PC-3 (cell line): Measurements from ENCODE around the gene PARD6B. TPM values are rescaled to one million over a fixed set of nuclear protein-coding genes. Genes with fewer than 3 reads are reported as not detected.
"Not testable (repeated sequence)": the region's sequence is repeated elsewhere in the genome, so short reads cannot be mapped to it uniquely, and the experiment has no call there.

Source experiments
- ATAC-seq: fragments of 200-7000 bp; cut with Tn5 transposase; 2 replicates; pipeline ENCODE4 v1.9.1; 2020; ENCODE audit warnings: mild to moderate bottlenecking, moderate library complexity
- BruUV-seq: library from RNA; stranded (reverse); fragments of 400-500 nt; replicated peaks from 2 replicates; lab custom pipeline; 2021; lab: Mats Ljungman, UMichigan
- CTCF ChIA-PET: fragments of 300-600 bp; sonication (Branson Sonifier 250); formaldehyde crosslinking; loops from one replicate; lab custom pipeline; 2022; ENCODE audit warnings: antibody characterized with exemption; lab: Charles Lee
- POLR2A ChIA-PET: fragments of 300-600 bp; sonication (Branson Sonifier 250); formaldehyde crosslinking; loops from one replicate; lab custom pipeline; 2022; ENCODE audit warnings: antibody characterized with exemption; ENCODE audit not compliant: unreplicated experiment; lab: Charles Lee
- DNase-seq: peaks from one replicate; pipeline ENCODE4 v3.0.0-alpha.2; 2015
- H2AFZ ChIP-seq: fragments of 300-600 bp; sonication (generic); 2 replicates; pipeline ENCODE4 v1.6.0; 2016; ENCODE audit warnings: antibody characterized with exemption, low read length
- H3F3A ChIP-seq: fragments of 300-600 bp; sonication (generic); one replicate; pipeline ENCODE4 v1.6.0; 2017; ENCODE audit warnings: antibody characterized with exemption, low read length, control low read depth, mild to moderate bottlenecking; ENCODE audit not compliant: unreplicated experiment
- H3K27ac ChIP-seq: fragments of 300-600 bp; sonication (generic); 2 replicates; pipeline ENCODE4 v1.5.1; 2016; ENCODE audit warnings: mild to moderate bottlenecking, low read length
- H3K27me3 ChIP-seq: fragments of 300-600 bp; sonication (generic); 2 replicates; pipeline ENCODE4 v1.6.1; 2016; ENCODE audit warnings: low read length, mixed read lengths
- H3K36me3 ChIP-seq: fragments of 300-600 bp; sonication (generic); 2 replicates; pipeline ENCODE4 v1.6.1; 2016; ENCODE audit warnings: low read depth, mixed run types, low read length, mixed read lengths
- H3K4me1 ChIP-seq: fragments of 300-600 bp; sonication (generic); 2 replicates; pipeline ENCODE4 v1.5.1; 2016; ENCODE audit warnings: low read length; ENCODE audit not compliant: insufficient read depth
- H3K4me2 ChIP-seq: fragments of 300-600 bp; sonication (generic); 2 replicates; pipeline ENCODE4 v1.6.0; 2016; ENCODE audit warnings: low read length
- H3K4me3 ChIP-seq: fragments of 300-600 bp; sonication (generic); 2 replicates; pipeline ENCODE4 v1.5.1; 2016; ENCODE audit warnings: mild to moderate bottlenecking, low read length, mixed read lengths
- H3K79me2 ChIP-seq: fragments of 300-600 bp; sonication (generic); 2 replicates; pipeline ENCODE4 v1.6.1; 2017; ENCODE audit warnings: low read length, mixed read lengths
- H3K9ac ChIP-seq: fragments of 300-600 bp; sonication (generic); 2 replicates; pipeline ENCODE4 v1.6.0; 2016; ENCODE audit warnings: mild to moderate bottlenecking, low read length
- H3K9me2 ChIP-seq: fragments of 300-600 bp; sonication (generic); replicated peaks from 2 replicates; pipeline ENCODE4 v1.6.1; 2016; ENCODE audit warnings: mixed run types, low read length, mixed read lengths
- H3K9me3 ChIP-seq: fragments of 300-600 bp; sonication (generic); 2 replicates; pipeline ENCODE4 v1.6.1; 2016; ENCODE audit warnings: low read length, mixed read lengths
- H4K20me1 ChIP-seq: fragments of 300-600 bp; sonication (generic); 2 replicates; pipeline ENCODE4 v1.6.1; 2016; ENCODE audit warnings: low read length, mixed read lengths
- EZH2 ChIP-seq: fragments of 300-600 bp; sonication (generic); IDR thresholded peaks from one replicate; pipeline ENCODE4 v1.6.1; 2017; ENCODE audit warnings: antibody characterized with exemption, mild to moderate bottlenecking, low read length; ENCODE audit not compliant: unreplicated experiment
- EZH2phosphoT487 ChIP-seq: fragments of 300-600 bp; sonication (generic); IDR thresholded peaks from 2 replicates; pipeline ENCODE4 v1.6.1; 2018; ENCODE audit warnings: mild to moderate bottlenecking, antibody characterized with exemption, low read length, borderline replicate concordance
- intact Hi-C: fragments of 100-400 bp; cut with micrococcal nuclease; formaldehyde crosslinking; loops from 2 replicates; pipeline ENCODE4 v1.9.0; 2023
- total RNA-seq: library from RNA; depleted of rRNA; stranded (reverse); fragments of >200 nt; gene quantifications from 2 replicates; pipeline ENCODE4 v1.2.3, GENCODE V29; 2014
- TF ChIP-seq, protein P1 (sequence below): fragments of 300-600 bp; sonication (generic); conservative IDR thresholded peaks from 2 replicates; pipeline ENCODE4 v1.5.1; 2017; ENCODE audit warnings: antibody characterized with exemption, low read depth, mild to moderate bottlenecking, low read length

PARD6B gene
- total RNA-seq, 1 experiment from 2014 or later = 4.3 TPM

DNA sequence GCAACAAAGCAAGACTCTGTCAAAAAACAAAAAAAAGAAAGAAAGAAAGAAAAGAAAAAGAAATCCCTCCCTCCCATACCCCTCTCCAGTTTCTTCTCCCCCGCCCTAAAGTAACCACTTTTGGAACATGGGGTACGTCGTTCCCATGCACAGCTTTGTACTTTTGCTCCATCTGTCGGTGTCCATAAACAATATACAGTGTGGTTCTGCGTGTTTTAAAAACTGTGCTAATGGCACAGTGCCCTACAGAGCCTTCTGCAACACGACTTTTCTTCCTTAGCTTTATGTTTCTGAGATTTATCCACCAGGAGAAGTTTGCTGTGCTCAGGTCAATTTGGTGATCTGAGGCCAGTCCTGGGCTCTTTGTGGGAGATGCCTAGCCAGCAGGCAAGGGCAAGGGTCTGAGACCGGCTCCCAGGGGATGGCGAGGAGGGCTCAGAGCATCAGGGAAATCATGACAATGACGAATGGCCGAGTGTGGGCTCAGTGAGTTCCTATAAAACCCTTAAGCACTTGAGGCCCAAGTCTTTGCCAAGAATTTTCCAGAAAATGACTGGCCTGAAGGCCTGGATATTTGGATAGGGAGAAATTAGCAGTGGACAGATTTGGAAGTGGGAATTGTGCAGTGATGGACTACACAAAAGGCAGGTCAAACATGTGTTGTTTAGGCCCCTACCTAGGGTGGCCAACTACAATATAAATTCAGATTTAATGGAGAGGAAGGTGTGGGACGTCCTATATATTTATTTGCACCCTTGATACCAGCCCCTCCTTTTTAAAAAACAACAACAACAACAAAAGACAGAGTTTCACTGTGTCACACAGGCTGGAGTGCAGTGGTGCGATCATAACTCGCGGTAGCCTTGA lies 61.6 kb downstream of the PARD6B start:
- Histone ChIP-seq H2AFZ (no peak overlapping the region), H3K27me3 (no peaks in the 10 kb centered on the region), H3K36me3 (no peaks in the 10 kb centered on the region), H3K9me2 (no peaks in the 10 kb centered on the region), H3K4me3 (no peak overlapping the region), H3K79me2 (peaks cover 10% of the 10 kb centered on the region; the same call in 1 of the 2 replicates), H3K4me2 (no peak overlapping the region), H3K27ac (no peak overlapping the region), H3K9me3 (no peaks in the 10 kb centered on the region), H3K4me1 (peaks cover 25% of the 10 kb centered on the region), H3F3A (no peaks in the 10 kb centered on the region), H3K9ac (no peak overlapping the region), H4K20me1 (no peaks in the 10 kb centered on the region)
- POLR2A ChIA-PET = interaction anchor here (0.6 kb wide), 1 partner anchor 50 kb away, joined by 9 read pairs; no protein-coding TSS in a partner anchor
- DNase-seq (no peak), ATAC-seq (no peak)
- TF ChIP-seq, protein P1, sequence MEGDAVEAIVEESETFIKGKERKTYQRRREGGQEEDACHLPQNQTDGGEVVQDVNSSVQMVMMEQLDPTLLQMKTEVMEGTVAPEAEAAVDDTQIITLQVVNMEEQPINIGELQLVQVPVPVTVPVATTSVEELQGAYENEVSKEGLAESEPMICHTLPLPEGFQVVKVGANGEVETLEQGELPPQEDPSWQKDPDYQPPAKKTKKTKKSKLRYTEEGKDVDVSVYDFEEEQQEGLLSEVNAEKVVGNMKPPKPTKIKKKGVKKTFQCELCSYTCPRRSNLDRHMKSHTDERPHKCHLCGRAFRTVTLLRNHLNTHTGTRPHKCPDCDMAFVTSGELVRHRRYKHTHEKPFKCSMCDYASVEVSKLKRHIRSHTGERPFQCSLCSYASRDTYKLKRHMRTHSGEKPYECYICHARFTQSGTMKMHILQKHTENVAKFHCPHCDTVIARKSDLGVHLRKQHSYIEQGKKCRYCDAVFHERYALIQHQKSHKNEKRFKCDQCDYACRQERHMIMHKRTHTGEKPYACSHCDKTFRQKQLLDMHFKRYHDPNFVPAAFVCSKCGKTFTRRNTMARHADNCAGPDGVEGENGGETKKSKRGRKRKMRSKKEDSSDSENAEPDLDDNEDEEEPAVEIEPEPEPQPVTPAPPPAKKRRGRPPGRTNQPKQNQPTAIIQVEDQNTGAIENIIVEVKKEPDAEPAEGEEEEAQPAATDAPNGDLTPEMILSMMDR = no peak
- TF ChIP-seq EZH2 (no peak), EZH2phosphoT487 (no peak)
- no TSS peak for BruUV-seq
- intact Hi-C loops = no loop called here
- CTCF ChIA-PET = interaction anchor here (0.5 to 1.0 kb wide), 24 partner anchors 39 to 1715 kb away, joined by 3 to 11 read pairs (median 4); partner anchors contain the start of gene ADNP

DNA sequence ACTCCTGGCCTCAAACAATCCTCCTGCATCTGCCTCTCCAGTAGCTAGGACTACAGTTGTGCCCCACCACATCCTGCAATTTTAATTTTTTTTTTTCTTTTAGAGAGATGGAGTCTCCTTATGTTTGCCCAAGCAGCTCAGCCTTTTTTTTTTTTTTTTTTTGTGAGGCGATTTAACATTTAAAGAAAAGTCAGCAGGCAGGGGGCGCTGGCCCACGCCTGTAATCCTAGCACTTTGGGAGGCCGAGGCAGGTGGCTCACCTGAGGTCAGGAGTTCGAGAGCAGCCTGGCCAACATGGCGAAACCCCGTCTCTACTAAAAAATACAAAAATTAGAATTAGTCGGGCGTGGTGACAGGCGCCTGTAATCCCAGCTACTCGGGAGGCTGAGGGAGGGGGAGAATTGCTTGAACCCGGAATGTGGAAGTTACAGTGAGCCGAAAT lies 62.2 kb downstream of the PARD6B start:
- not testable (repeated sequence) for H2AFZ ChIP-seq, BruUV-seq, H4K20me1 ChIP-seq, H3K9me2 ChIP-seq, H3K27ac ChIP-seq, ATAC-seq, H3K4me3 ChIP-seq, H3K9me3 ChIP-seq, H3K9ac ChIP-seq, H3K36me3 ChIP-seq, H3K4me2 ChIP-seq, H3K27me3 ChIP-seq, H3K79me2 ChIP-seq, H3F3A ChIP-seq
- POLR2A ChIA-PET = interaction anchor here (0.6 kb wide), 1 partner anchor 50 kb away, joined by 9 read pairs; no protein-coding TSS in a partner anchor
- CTCF ChIA-PET = interaction anchor here (0.5 to 1.5 kb wide), 25 partner anchors 40 to 1716 kb away, joined by 3 to 11 read pairs (median 4); partner anchors contain the start of gene ADNP
- intact Hi-C loops = loop anchor here (2.0 kb wide), 2 partner anchors 137 to 187 kb away; partner anchors contain the start of gene ADNP
- H3K4me1 ChIP-seq = peaks cover 28% of the 10 kb centered on the region
- TF ChIP-seq, protein P1 = peak; percentile 65
- peak; percentile 51 for DNase-seq
